Measurements from ENCODE around the gene DPF3.

Gene DPF3

GRCh38 chr14:72839351-72839750 lies 54.5 kb downstream of the DPF3 start:
- no peaks in the 10 kb centered on the region for H3K36me3 ChIP-seq (ENCODE audit: low read length)
- TF ChIP-seq CTCF (IDR thresholded peaks at IDR 0.05; ENCODE audit: insufficient read depth, low read length, poor library complexity, severe bottlenecking) (no peak), EZH2phosphoT487 (conservative IDR thresholded peaks at IDR 0.05; ENCODE audit: low read length) (no peak)

GRCh38 chr14:72836085-72836484 lies 57.8 kb downstream of the DPF3 start:
- H3K27me3 ChIP-seq (ENCODE audit: low read length), result no peaks in the 10 kb centered on the region
- no peak overlapping the region for H3K27ac ChIP-seq (ENCODE audit: low read depth, low read length)
- no peaks in the 10 kb centered on the region for H4K20me1 ChIP-seq (ENCODE audit: low read depth, low read length)
- no peaks in the 10 kb centered on the region for H3F3A ChIP-seq (ENCODE audit: insufficient read depth)
- no peaks in the 10 kb centered on the region for H3K9me3 ChIP-seq (ENCODE audit: insufficient read depth, low read length)
- no peak for TF ChIP-seq EZH2phosphoT487 (conservative IDR thresholded peaks at IDR 0.05; ENCODE audit: low read length)
- TF ChIP-seq CTCF (IDR thresholded peaks at IDR 0.05; ENCODE audit: insufficient read depth, low read length, poor library complexity, severe bottlenecking), result no peak
- H3K4me3 ChIP-seq (ENCODE audit: insufficient read depth, low read length, poor library complexity, severe bottlenecking), result no peak overlapping the region
- no peak overlapping the region for H3K9ac ChIP-seq (ENCODE audit: low read length)
- no peak overlapping the region for H2AFZ ChIP-seq (ENCODE audit: low read depth, low read length, severe bottlenecking)
- H3K4me2 ChIP-seq (ENCODE audit: low read depth, low read length, poor library complexity, severe bottlenecking), result no peak overlapping the region
- H3K79me2 ChIP-seq (ENCODE audit: insufficient read depth, low read length), result no peaks in the 10 kb centered on the region
- H3K9me2 ChIP-seq (replicated peaks; ENCODE audit: insufficient read depth, low read length), result no peaks in the 10 kb centered on the region
- H3K36me3 ChIP-seq (ENCODE audit: low read length), result no peaks in the 10 kb centered on the region

More at GRCh38 chr14:72839351-72839750, 54.5 kb downstream of the DPF3 start:
- Histone ChIP-seq H3K79me2 (ENCODE audit: insufficient read depth, low read length) (no peaks in the 10 kb centered on the region), H3K27ac (ENCODE audit: low read depth, low read length) (no peak overlapping the region), H3K9ac (ENCODE audit: low read length) (no peak overlapping the region), H2AFZ (ENCODE audit: low read depth, low read length, severe bottlenecking) (no peak overlapping the region), H3K4me3 (ENCODE audit: insufficient read depth, low read length, poor library complexity, severe bottlenecking) (no peak overlapping the region), H3K27me3 (ENCODE audit: low read length) (no peaks in the 10 kb centered on the region), H3K4me2 (ENCODE audit: low read depth, low read length, poor library complexity, severe bottlenecking) (no peak overlapping the region), H3F3A (ENCODE audit: insufficient read depth) (no peaks in the 10 kb centered on the region), H3K9me2 (replicated peaks; ENCODE audit: insufficient read depth, low read length) (no peaks in the 10 kb centered on the region), H3K9me3 (ENCODE audit: insufficient read depth, low read length) (no peaks in the 10 kb centered on the region), H4K20me1 (ENCODE audit: low read depth, low read length) (no peaks in the 10 kb centered on the region)

GRCh38 chr14:72833174-72833573 lies 60.7 kb downstream of the DPF3 start:
- Histone ChIP-seq H4K20me1 (ENCODE audit: low read depth, low read length) (no peaks in the 10 kb centered on the region), H3K9ac (ENCODE audit: low read length) (no peak overlapping the region), H3K9me2 (replicated peaks; ENCODE audit: insufficient read depth, low read length) (no peaks in the 10 kb centered on the region), H3K79me2 (ENCODE audit: insufficient read depth, low read length) (no peaks in the 10 kb centered on the region), H3F3A (ENCODE audit: insufficient read depth) (no peaks in the 10 kb centered on the region), H2AFZ (ENCODE audit: low read depth, low read length, severe bottlenecking) (no peak overlapping the region), H3K27ac (ENCODE audit: low read depth, low read length) (no peak overlapping the region), H3K27me3 (ENCODE audit: low read length) (no peaks in the 10 kb centered on the region), H3K4me3 (ENCODE audit: insufficient read depth, low read length, poor library complexity, severe bottlenecking) (no peak overlapping the region), H3K9me3 (ENCODE audit: insufficient read depth, low read length) (no peaks in the 10 kb centered on the region), H3K36me3 (ENCODE audit: low read length) (no peaks in the 10 kb centered on the region), H3K4me2 (ENCODE audit: low read depth, low read length, poor library complexity, severe bottlenecking) (no peak overlapping the region)
- TF ChIP-seq CTCF (IDR thresholded peaks at IDR 0.05; ENCODE audit: insufficient read depth, low read length, poor library complexity, severe bottlenecking) (no peak), EZH2phosphoT487 (conservative IDR thresholded peaks at IDR 0.05; ENCODE audit: low read length) (no peak)
